ENCODE data around the gene TREML4. TPM values are rescaled to one million over a fixed set of nuclear protein-coding genes. Genes with fewer than 3 reads are reported as not detected.

TREML4 gene
- total and polyA plus RNA-seq, 4 donors: 0.08 to 0.31 TPM; not detected in 2

GRCh38 chr6:41222045-41222444 is 6.1 kb upstream of the TREML4 start:
- Histone ChIP-seq H3K9me3 (ENCODE audit: control insufficient read depth in 4 of 4, low read length in 3 of 4) (peaks cover 0 to 7% (median 0%) of the 10 kb centered on the region in 4 donors), H3K27me3 (ENCODE audit: control insufficient read depth in 4 of 4, insufficient read depth in 4 of 4, low read length in 3 of 4) (peaks cover 0 to 4% (median 0%) of the 10 kb centered on the region in 4 donors), H3K9ac (ENCODE audit: low read depth in 1 of 2, low read length in 2 of 2) (no peak overlapping the region), H3K27ac (ENCODE audit: low read depth in 1 of 2, low read length in 2 of 2) (no peak overlapping the region), H3K4me3 (ENCODE audit: low read depth in 1 of 3, low read length in 3 of 3) (no peak overlapping the region), H3K36me3 (ENCODE audit: control insufficient read depth in 4 of 4, insufficient read depth in 3 of 4, low read depth in 1 of 4, low read length in 3 of 4) (no peaks in the 10 kb centered on the region), H3K4me1 (ENCODE audit: control insufficient read depth in 4 of 4, insufficient read depth in 4 of 4, low read length in 3 of 4) (no peaks in the 10 kb centered on the region)
- WGBS: 63% methylated on average over 4 of the region's 4 CpGs
- TF ChIP-seq HNF4G (IDR thresholded peaks at IDR 0.05) (no peak), NR2F2 (IDR thresholded peaks at IDR 0.05) (no peak), FOXA2 (IDR thresholded peaks at IDR 0.05) (no peak), ZBTB33 (IDR thresholded peaks at IDR 0.05) (no peak), TAF1 (conservative IDR thresholded peaks at IDR 0.05) (no peak), MAX (IDR thresholded peaks at IDR 0.05) (no peak)
- DNase-seq (ENCODE audit: low spot score): no peak

- Histone ChIP-seq H3K27me3 (ENCODE audit: control insufficient read depth in 4 of 4, insufficient read depth in 4 of 4, low read length in 3 of 4) (peaks cover 0 to 5% (median 0%) of the 10 kb centered on the region in 4 donors), H3K9me3 (ENCODE audit: control insufficient read depth in 4 of 4, low read length in 3 of 4) (peaks cover 0 to 7% (median 0%) of the 10 kb centered on the region in 4 donors), H3K27ac (ENCODE audit: low read depth in 1 of 2, low read length in 2 of 2) (no peak overlapping the region), H3K4me1 (ENCODE audit: control insufficient read depth in 4 of 4, insufficient read depth in 4 of 4, low read length in 3 of 4) (no peaks in the 10 kb centered on the region), H3K36me3 (ENCODE audit: control insufficient read depth in 4 of 4, insufficient read depth in 3 of 4, low read depth in 1 of 4, low read length in 3 of 4) (no peaks in the 10 kb centered on the region), H3K4me3 (ENCODE audit: low read depth in 1 of 3, low read length in 3 of 3) (no peak overlapping the region), H3K9ac (ENCODE audit: low read depth in 1 of 2, low read length in 2 of 2) (no peak overlapping the region)
- no peak for TF ChIP-seq NR2F2 (IDR thresholded peaks at IDR 0.05)
- no peak for TF ChIP-seq HNF4A (conservative IDR thresholded peaks at IDR 0.05)
- no peak for TF ChIP-seq ZBTB33 (IDR thresholded peaks at IDR 0.05)
- TF ChIP-seq REST (IDR thresholded peaks at IDR 0.05): no peak
- TF ChIP-seq FOXA1 (IDR thresholded peaks at IDR 0.05): no peak
- TF ChIP-seq, protein P1, sequence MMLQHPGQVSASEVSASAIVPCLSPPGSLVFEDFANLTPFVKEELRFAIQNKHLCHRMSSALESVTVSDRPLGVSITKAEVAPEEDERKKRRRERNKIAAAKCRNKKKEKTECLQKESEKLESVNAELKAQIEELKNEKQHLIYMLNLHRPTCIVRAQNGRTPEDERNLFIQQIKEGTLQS (IDR thresholded peaks at IDR 0.05): no peak
- no peak for TF ChIP-seq TAF1 (conservative IDR thresholded peaks at IDR 0.05)
- no peak for TF ChIP-seq JUND (IDR thresholded peaks at IDR 0.05)
- TF ChIP-seq HNF4G (IDR thresholded peaks at IDR 0.05): no peak
- TF ChIP-seq RXRA (IDR thresholded peaks at IDR 0.05): no peak
- no peak for TF ChIP-seq RAD21 (IDR thresholded peaks at IDR 0.05)
- TF ChIP-seq SP1 (IDR thresholded peaks at IDR 0.05): no peak
- no peak for TF ChIP-seq EGR1 (IDR thresholded peaks at IDR 0.05; ENCODE audit: low read depth in 2 of 2)
- no peak for TF ChIP-seq MAX (IDR thresholded peaks at IDR 0.05)
- TF ChIP-seq GABPA (IDR thresholded peaks at IDR 0.05 in 1 of 2, conservative IDR thresholded peaks at IDR 0.05 in 1 of 2): no peak
- TF ChIP-seq, protein P2, sequence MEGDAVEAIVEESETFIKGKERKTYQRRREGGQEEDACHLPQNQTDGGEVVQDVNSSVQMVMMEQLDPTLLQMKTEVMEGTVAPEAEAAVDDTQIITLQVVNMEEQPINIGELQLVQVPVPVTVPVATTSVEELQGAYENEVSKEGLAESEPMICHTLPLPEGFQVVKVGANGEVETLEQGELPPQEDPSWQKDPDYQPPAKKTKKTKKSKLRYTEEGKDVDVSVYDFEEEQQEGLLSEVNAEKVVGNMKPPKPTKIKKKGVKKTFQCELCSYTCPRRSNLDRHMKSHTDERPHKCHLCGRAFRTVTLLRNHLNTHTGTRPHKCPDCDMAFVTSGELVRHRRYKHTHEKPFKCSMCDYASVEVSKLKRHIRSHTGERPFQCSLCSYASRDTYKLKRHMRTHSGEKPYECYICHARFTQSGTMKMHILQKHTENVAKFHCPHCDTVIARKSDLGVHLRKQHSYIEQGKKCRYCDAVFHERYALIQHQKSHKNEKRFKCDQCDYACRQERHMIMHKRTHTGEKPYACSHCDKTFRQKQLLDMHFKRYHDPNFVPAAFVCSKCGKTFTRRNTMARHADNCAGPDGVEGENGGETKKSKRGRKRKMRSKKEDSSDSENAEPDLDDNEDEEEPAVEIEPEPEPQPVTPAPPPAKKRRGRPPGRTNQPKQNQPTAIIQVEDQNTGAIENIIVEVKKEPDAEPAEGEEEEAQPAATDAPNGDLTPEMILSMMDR (IDR thresholded peaks at IDR 0.05; ENCODE audit: low read depth, low read length, missing input control): no peak
- TF ChIP-seq FOXA2 (IDR thresholded peaks at IDR 0.05): no peak
- no peak for TF ChIP-seq YY1 (IDR thresholded peaks at IDR 0.05)
- no peak for DNase-seq (ENCODE audit: low spot score)
- WGBS: 70% methylated on average over 5 of the region's 5 CpGs
Observed at GRCh38 chr6:41222513-41222912, 5.6 kb upstream of the TREML4 start.
